CD8-positive, alpha-beta memory T cell (primary cell): ENCODE measurements around the gene ALKBH5. TPM values are rescaled to one million over a fixed set of nuclear protein-coding genes. Genes with fewer than 3 reads are reported as not detected.

Source experiments
- CTCF ChIA-PET: fragments of 350-600 bp; sonication (Branson Sonifier 250); formaldehyde crosslinking; loops from one replicate; lab custom pipeline; 2021; ENCODE audit warnings: antibody characterized with exemption; lab: Charles Lee
- POLR2A ChIA-PET: fragments of 350-600 bp; sonication (Branson Sonifier 250); formaldehyde crosslinking; loops from one replicate; lab custom pipeline; 2021; ENCODE audit warnings: antibody characterized with exemption; lab: Charles Lee
- DNase-seq, 5 donors: peaks; one replicate each; pipeline versions ENCODE4 v3.0.0 to v3.0.0-alpha.2; 2020 to 2022; ENCODE audit warnings: mixed read lengths in 1 of 5
- H3K27ac ChIP-seq: one replicate; pipeline ENCODE4 v1.7.0; 2013; ENCODE audit warnings: low read depth, mild to moderate bottlenecking, low read length, moderate library complexity
- H3K27me3 ChIP-seq: 2 replicates; pipeline ENCODE4 v1.7.0; 2013; ENCODE audit warnings: low read length, mild to moderate bottlenecking; ENCODE audit not compliant: insufficient read depth, poor library complexity, severe bottlenecking
- H3K36me3 ChIP-seq: 2 replicates; pipeline ENCODE4 v1.7.0; 2013; ENCODE audit warnings: mild to moderate bottlenecking, low read length, moderate library complexity; ENCODE audit not compliant: insufficient read depth
- H3K4me1 ChIP-seq: 2 replicates; pipeline ENCODE4 v1.7.0; 2013; ENCODE audit warnings: mild to moderate bottlenecking, low read length, moderate library complexity; ENCODE audit not compliant: insufficient read depth
- H3K4me3 ChIP-seq: 2 replicates; pipeline ENCODE4 v1.7.0; 2013; ENCODE audit warnings: mild to moderate bottlenecking, low read length
- H3K9me3 ChIP-seq: 2 replicates; pipeline ENCODE4 v1.7.0; 2013; ENCODE audit warnings: mild to moderate bottlenecking, low read length
- H3K27ac Mint-ChIP-seq, 8 donors: one replicate each; pipeline ENCODE4 v1.8.0; 2020 to 2021; ENCODE audit warnings: mixed read lengths in 8 of 8, mild to moderate bottlenecking in 6 of 8, inconsistent platforms in 3 of 8, moderate library complexity in 3 of 8
- H3K27me3 Mint-ChIP-seq, 2 donors: one replicate each; pipeline ENCODE4 v1.8.0; 2020 to 2021; ENCODE audit warnings: mixed read lengths in 2 of 2, mild to moderate bottlenecking in 1 of 2, moderate library complexity in 1 of 2
- H3K36me3 Mint-ChIP-seq, 3 donors: one replicate each; pipeline ENCODE4 v1.8.0; 2020 to 2021; ENCODE audit warnings: mixed read lengths in 3 of 3, inconsistent platforms in 1 of 3, mild to moderate bottlenecking in 1 of 3
- H3K4me1 Mint-ChIP-seq, 3 donors: one replicate each; pipeline ENCODE4 v1.8.0; 2020 to 2021; ENCODE audit warnings: mixed read lengths in 3 of 3, inconsistent platforms in 1 of 3, mild to moderate bottlenecking in 1 of 3
- H3K4me3 Mint-ChIP-seq, 7 donors: one replicate each; pipeline ENCODE4 v1.8.0; 2020 to 2021; ENCODE audit warnings: mixed read lengths in 7 of 7, mild to moderate bottlenecking in 6 of 7, moderate library complexity in 4 of 7, inconsistent platforms in 2 of 7
- H3K9me3 Mint-ChIP-seq, 5 donors: one replicate each; pipeline ENCODE4 v1.8.0; 2020 to 2022; ENCODE audit warnings: mixed read lengths in 5 of 5, mild to moderate bottlenecking in 3 of 5, moderate library complexity in 2 of 5, inconsistent platforms in 1 of 5
- polyA plus RNA-seq: library from polyadenylated mRNA; unstranded; fragments of 300-500 nt; fragmentation: Illumina TruSeq; gene quantifications from one replicate; pipeline ENCODE4 v1.2.3, GENCODE V29; 2021
- total RNA-seq, 2 experiments: library from RNA; stranded (reverse); gene quantifications; one replicate each; pipeline ENCODE4 v1.2.3, GENCODE V29; 2021

The ALKBH5 gene
- total and polyA plus RNA-seq, 3 experiments from 2014 or later = 117 to 152 (median 123) TPM

GRCh38 chr17:18231164-18231563 lies 47.5 kb downstream of the ALKBH5 start:
- Mint-ChIP-seq H3K4me3 (no peak overlapping the region), H3K27me3 (no peaks in the 10 kb centered on the region), H3K9me3 (no peaks in the 10 kb centered on the region), H3K27ac (peak overlapping the region in 1 of 8 donors; percentile 58), H3K36me3 (peaks cover 0 to 36% (median 2%) of the 10 kb centered on the region in 3 donors), H3K4me1 (peaks cover 19 to 34% (median 23%) of the 10 kb centered on the region in 3 donors)
- Histone ChIP-seq H3K27ac (no peak overlapping the region), H3K36me3 (no peaks in the 10 kb centered on the region), H3K27me3 (no peaks in the 10 kb centered on the region), H3K4me3 (no peak overlapping the region), H3K9me3 (no peaks in the 10 kb centered on the region), H3K4me1 (peaks cover 9% of the 10 kb centered on the region)
- ChIA-PET CTCF (no interaction called here), POLR2A (no interaction called here)
- DNase-seq = no peak

GRCh38 chr17:18233803-18234518 lies 50.3 kb downstream of the ALKBH5 start:
- Mint-ChIP-seq H3K27ac (no peak overlapping the region), H3K4me3 (no peak overlapping the region), H3K27me3 (no peaks in the 10 kb centered on the region), H3K36me3 (peaks cover 0 to 56% (median 7%) of the 10 kb centered on the region in 3 donors), H3K9me3 (no peaks in the 10 kb centered on the region), H3K4me1 (peaks cover 0 to 6% (median 0%) of the 10 kb centered on the region in 3 donors)
- DNase-seq = no peak
- H3K4me1 ChIP-seq = no peaks in the 10 kb centered on the region
- POLR2A ChIA-PET = interaction anchor here (0.5 kb wide), 1 partner anchor 92 kb away, joined by 3 read pairs; no protein-coding TSS in a partner anchor
- no peaks in the 10 kb centered on the region for H3K27me3 ChIP-seq
- CTCF ChIA-PET = interaction anchor here (1.2 kb wide), 1 partner anchor 10 kb away, joined by 4 read pairs; no protein-coding TSS in a partner anchor
- no peak overlapping the region for H3K27ac ChIP-seq
- H3K36me3 ChIP-seq = no peaks in the 10 kb centered on the region
- no peaks in the 10 kb centered on the region for H3K9me3 ChIP-seq
- H3K4me3 ChIP-seq = no peak overlapping the region

DNA sequence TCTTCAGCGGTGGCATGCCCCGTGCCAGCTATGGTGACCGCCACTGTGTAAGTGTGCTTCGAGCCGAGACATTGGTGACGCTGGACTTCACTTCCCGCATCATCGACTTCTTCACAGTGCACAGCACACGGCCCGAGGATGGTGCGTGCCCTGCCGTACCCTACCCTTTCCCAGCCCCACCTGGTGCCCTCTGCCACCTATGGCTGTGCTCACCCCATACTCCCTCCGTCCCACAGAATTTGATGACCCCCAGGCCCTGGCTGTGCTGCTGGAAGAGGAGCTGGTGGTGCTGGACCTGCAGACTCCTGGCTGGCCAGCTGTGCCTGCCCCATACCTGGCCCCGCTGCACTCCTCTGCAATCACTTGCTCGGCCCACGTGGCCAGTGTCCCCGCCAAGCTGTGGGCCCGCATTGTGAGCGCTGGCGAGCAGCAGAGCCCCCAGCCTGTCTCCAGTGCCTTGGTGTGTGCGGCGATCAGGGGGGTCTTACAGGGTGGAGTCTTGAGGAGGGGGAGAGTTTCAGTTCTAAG lies 51.3 kb downstream of the ALKBH5 start:
- ChIA-PET POLR2A (no interaction called here), CTCF (interaction anchor here (1.2 kb wide), 1 partner anchor 11 kb away, joined by 4 read pairs; no protein-coding TSS in a partner anchor)
- no peak for DNase-seq
- Mint-ChIP-seq H3K36me3 (peaks cover 0 to 64% (median 7%) of the 10 kb centered on the region in 3 donors), H3K27ac (peak overlapping the region in 2 of 8 donors; percentile 73 to 83), H3K9me3 (no peaks in the 10 kb centered on the region), H3K27me3 (no peaks in the 10 kb centered on the region), H3K4me1 (peaks cover 0 to 2% (median 0%) of the 10 kb centered on the region in 3 donors), H3K4me3 (no peak overlapping the region)
- Histone ChIP-seq H3K4me1 (no peaks in the 10 kb centered on the region), H3K36me3 (no peaks in the 10 kb centered on the region), H3K27me3 (no peaks in the 10 kb centered on the region), H3K27ac (no peak overlapping the region), H3K9me3 (no peaks in the 10 kb centered on the region), H3K4me3 (no peak overlapping the region)

DNA sequence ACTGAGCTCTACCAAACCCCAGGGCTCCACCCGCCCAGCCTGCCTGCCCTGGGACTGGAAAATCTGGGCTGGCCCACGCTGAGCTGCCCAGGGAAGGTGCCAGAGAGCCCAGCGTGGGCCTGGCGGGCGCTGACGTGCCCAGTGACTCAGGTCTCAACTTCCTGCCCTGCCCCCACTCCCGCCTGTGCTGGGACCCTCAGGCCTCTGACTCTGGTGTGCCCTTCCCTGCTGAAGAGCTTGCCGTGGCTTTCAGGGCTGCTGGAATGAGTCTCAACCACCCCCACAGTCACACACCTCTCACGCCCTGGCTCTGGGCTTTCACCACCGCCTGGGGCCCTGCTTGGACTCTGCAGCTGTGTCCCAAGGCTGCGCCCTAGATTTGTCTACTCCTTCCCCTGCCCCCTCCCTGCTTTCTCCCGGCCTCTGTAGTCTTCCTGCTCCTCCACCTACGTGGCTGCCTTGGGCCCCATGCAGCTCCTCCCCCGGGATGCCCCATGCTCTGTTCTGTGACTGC lies 52.2 kb downstream of the ALKBH5 start:
- Histone ChIP-seq H3K36me3 (no peaks in the 10 kb centered on the region), H3K4me3 (no peak overlapping the region), H3K4me1 (no peaks in the 10 kb centered on the region), H3K27me3 (no peaks in the 10 kb centered on the region), H3K9me3 (no peaks in the 10 kb centered on the region), H3K27ac (no peak overlapping the region)
- H3K4me1 Mint-ChIP-seq = no peaks in the 10 kb centered on the region
- H3K9me3 Mint-ChIP-seq = no peaks in the 10 kb centered on the region
- H3K4me3 Mint-ChIP-seq = no peak overlapping the region
- CTCF ChIA-PET = no interaction called here
- peak overlapping the region in 3 of 8 donors; percentile 59 to 79 (median 75) for H3K27ac Mint-ChIP-seq
- no peaks in the 10 kb centered on the region for H3K27me3 Mint-ChIP-seq
- no peak for DNase-seq
- POLR2A ChIA-PET = no interaction called here
- peaks cover 0 to 68% (median 7%) of the 10 kb centered on the region in 3 donors for H3K36me3 Mint-ChIP-seq

GRCh38 chr17:18236494-18236893 lies 52.9 kb downstream of the ALKBH5 start:
- H3K4me3 Mint-ChIP-seq = no peak overlapping the region
- Histone ChIP-seq H3K9me3 (no peaks in the 10 kb centered on the region), H3K27ac (no peak overlapping the region), H3K36me3 (no peaks in the 10 kb centered on the region), H3K4me1 (no peaks in the 10 kb centered on the region), H3K4me3 (no peak overlapping the region), H3K27me3 (no peaks in the 10 kb centered on the region)
- H3K36me3 Mint-ChIP-seq = peaks cover 0 to 74% (median 7%) of the 10 kb centered on the region in 3 donors
- no peak for DNase-seq
- no peaks in the 10 kb centered on the region for H3K9me3 Mint-ChIP-seq
- POLR2A ChIA-PET = no interaction called here
- H3K27ac Mint-ChIP-seq = peak overlapping the region in 4 of 8 donors; percentile 48 to 91 (median 67)
- H3K27me3 Mint-ChIP-seq = no peaks in the 10 kb centered on the region
- CTCF ChIA-PET = no interaction called here
- H3K4me1 Mint-ChIP-seq = no peaks in the 10 kb centered on the region

DNA sequence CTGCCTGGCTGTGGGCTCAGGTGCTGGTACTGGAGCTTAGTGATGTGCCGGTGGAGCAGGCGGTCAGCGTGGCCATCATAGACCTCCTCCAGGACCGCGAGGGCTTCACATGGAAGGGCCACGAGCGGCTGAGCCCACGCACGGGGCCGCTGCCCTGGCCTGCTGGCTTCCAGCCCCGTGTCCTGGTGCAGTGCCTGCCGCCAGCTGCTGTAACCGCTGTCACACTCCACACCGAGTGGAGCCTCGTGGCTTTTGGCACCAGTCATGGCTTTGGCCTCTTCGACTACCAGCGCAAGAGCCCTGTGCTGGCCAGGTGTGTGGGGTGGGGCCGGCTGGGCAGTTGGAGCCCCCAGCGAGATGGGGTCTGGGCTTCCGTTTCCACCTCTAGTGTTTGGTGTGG lies 53.8 kb downstream of the ALKBH5 start:
- Histone ChIP-seq H3K4me1 (no peaks in the 10 kb centered on the region), H3K27me3 (no peaks in the 10 kb centered on the region), H3K9me3 (no peaks in the 10 kb centered on the region), H3K27ac (no peak overlapping the region), H3K36me3 (no peaks in the 10 kb centered on the region), H3K4me3 (no peak overlapping the region)
- POLR2A ChIA-PET = no interaction called here
- CTCF ChIA-PET = no interaction called here
- Mint-ChIP-seq H3K27ac (no peak overlapping the region), H3K4me1 (no peaks in the 10 kb centered on the region), H3K9me3 (no peaks in the 10 kb centered on the region), H3K4me3 (no peak overlapping the region), H3K36me3 (peaks cover 0 to 80% (median 7%) of the 10 kb centered on the region in 3 donors), H3K27me3 (no peaks in the 10 kb centered on the region)
- no peak for DNase-seq

GRCh38 chr17:18238299-18238698 lies 54.7 kb downstream of the ALKBH5 start:
- ChIA-PET POLR2A (no interaction called here), CTCF (no interaction called here)
- no peak overlapping the region for H3K27ac ChIP-seq
- Mint-ChIP-seq H3K36me3 (peaks cover 0 to 77% (median 7%) of the 10 kb centered on the region in 3 donors), H3K27ac (peak overlapping the region in 1 of 8 donors; percentile 50), H3K4me3 (no peak overlapping the region), H3K9me3 (no peaks in the 10 kb centered on the region), H3K4me1 (no peaks in the 10 kb centered on the region), H3K27me3 (no peaks in the 10 kb centered on the region)
- H3K36me3 ChIP-seq = no peaks in the 10 kb centered on the region
- no peaks in the 10 kb centered on the region for H3K27me3 ChIP-seq
- no peak overlapping the region for H3K4me3 ChIP-seq
- H3K9me3 ChIP-seq = no peaks in the 10 kb centered on the region
- no peaks in the 10 kb centered on the region for H3K4me1 ChIP-seq
- DNase-seq = no peak

GRCh38 chr17:18240449-18240848 lies 56.8 kb downstream of the ALKBH5 start:
- H3K27me3 Mint-ChIP-seq = no peaks in the 10 kb centered on the region
- no peak overlapping the region for H3K4me3 ChIP-seq
- no peaks in the 10 kb centered on the region for H3K4me1 Mint-ChIP-seq
- H3K36me3 Mint-ChIP-seq = peaks cover 0 to 72% (median 7%) of the 10 kb centered on the region in 3 donors
- ChIA-PET CTCF (interaction anchor here (1.0 kb wide), 1 partner anchor 21 kb away, joined by 3 read pairs; no protein-coding TSS in a partner anchor), POLR2A (no interaction called here)
- no peaks in the 10 kb centered on the region for H3K27me3 ChIP-seq
- no peak for DNase-seq
- H3K27ac ChIP-seq = no peak overlapping the region
- no peaks in the 10 kb centered on the region for H3K9me3 ChIP-seq
- H3K9me3 Mint-ChIP-seq = no peaks in the 10 kb centered on the region
- H3K4me3 Mint-ChIP-seq = no peak overlapping the region
- no peak overlapping the region for H3K27ac Mint-ChIP-seq
- no peaks in the 10 kb centered on the region for H3K4me1 ChIP-seq
- H3K36me3 ChIP-seq = peaks cover 7% of the 10 kb centered on the region
